NCI-H1105 treated with DMSO at 0.1 percent for 48 hours (cell line): ENCODE measurements around the gene NFATC1.

Experiments used
- DNase-seq: peaks from one replicate; lab custom pipeline; 2025; lab: John Stamatoyannopoulos, UW

Gene NFATC1

DNA sequence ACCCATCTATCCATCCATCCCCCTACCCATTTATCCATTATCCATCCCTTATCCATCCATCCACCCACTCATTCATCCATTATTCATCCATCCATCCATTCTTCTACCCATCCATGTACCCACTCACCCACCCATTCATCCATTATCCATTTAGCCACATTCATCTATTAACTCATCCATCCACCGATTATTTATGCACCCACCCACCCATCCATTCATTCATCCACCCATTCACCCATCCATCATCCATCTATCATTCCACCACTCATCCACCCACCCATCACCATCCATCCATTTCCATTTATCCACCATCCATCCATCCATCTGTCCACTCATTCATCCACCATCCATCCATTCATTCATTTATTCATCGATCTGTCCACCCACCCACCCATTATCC, 146.5 kb downstream of the NFATC1 start:
- no peak for DNase-seq

DNA sequence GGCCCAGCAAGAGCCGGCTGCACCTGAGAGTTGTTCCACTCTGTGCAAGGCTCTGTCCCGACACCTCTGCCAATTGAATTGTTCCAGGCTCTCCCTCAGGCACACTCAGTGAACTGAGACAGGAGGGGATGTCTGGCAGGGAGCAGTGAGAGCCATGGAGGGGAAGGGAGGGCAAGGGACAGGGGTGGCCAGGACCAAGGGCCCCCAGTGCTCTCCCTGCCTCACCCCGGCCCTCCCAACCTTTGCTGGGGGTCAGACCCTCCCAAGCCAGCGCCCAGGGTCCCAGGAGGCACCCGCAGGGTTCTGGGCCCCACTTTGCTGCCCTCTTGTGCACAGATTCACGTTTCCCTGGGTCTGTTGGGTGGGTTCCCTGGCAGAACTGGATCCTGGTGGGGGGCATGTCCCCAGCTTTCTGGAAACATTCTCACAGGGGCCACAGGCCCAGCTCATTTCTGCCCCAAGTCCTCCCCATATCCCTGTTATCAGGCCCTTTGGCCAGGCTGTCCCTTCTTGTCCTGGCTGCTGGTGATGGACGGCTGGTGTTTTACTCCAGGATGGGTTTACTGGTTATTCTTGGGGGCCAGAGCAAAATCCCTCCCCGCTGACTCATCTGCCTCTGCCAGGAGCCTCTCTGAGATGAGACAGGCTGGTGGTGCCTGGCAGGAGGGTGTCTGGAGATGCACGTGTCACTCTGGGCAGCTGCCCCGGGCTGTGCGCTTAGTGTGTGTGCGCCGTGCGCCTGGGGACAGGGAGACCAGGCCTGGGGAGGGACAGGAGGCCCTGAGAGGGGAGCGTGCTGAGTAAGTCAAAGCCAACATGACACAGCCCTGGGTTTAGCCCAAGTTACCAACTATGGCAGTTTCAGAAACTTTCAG, 147.4 kb downstream of the NFATC1 start:
- no peak for DNase-seq

DNA sequence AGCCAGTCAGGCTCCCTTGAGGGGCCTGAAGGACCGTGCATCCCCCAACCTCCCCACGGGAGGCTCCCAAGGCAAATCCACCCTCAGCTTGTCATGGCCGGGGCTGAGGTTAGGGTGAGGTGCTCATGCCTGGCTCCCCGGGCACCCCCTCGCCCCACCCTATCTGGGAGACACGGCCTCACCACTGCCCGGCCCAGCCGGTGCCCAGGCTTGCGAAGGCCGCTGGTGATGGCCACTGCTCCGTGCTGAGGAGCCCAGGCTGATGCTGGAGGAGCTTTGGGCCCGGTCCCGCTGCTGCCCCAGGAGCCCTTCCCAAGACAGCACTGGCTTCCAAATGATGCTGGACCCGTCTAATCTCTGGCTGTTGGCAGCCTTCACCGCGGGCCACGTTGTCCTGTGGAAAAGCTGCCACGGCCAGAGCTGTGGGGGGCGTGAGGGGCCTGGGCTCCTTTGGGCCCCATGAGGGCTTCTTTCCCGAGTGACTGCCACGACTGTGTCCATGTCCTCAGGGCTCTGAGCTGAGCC, 148.2 kb downstream of the NFATC1 start:
- DNase-seq: no peak

DNA sequence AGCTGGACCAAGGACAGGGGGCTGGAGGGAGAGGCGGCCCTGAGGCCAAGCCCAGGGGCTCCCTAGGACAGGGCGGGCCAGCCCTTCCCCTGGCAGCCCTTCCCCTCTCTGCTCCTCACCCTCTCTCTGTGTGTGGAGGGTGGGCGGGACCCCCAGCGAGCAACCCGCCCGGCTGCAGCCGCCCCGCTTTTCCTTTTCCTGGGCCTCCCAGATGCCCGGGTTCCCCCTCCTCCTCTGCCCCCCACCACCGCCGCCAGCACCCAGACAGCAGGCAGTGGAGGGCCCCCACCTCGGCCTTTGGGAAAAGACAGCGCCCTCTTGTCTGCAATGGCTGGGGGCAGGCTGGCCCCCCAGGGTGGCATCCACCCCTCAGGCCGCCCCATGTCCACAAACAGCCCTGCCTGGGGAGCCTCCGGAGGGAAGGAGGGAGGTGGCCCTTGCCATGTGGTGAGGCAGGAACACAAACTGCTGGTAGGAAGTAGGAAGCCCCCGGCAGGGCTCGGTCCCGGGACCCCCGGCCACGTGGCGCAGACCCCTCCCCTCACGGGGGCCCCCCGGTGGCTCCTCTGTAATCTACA, 148.7 kb downstream of the NFATC1 start:
- DNase-seq: no peak

DNA sequence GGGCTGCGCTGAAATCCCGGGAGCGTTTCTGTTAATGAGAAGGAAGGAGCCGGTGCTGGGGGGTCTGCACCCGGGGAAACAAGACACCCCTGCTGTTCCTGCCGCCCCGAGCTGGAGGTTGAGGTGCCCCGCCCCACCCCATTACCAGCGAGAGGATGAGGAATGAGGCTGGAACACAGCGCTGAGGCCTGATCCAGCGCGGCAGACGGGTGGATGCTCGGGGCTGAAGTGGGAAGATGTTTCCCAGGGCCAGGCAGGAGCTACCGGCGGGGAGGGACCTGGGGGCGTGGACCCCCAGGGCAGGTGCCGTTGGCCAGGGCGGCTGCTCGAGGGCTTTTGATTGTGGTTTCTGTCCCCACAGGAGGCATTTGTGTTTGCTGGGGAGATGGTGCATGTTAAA, 149.5 kb downstream of the NFATC1 start:
- no peak for DNase-seq

DNA sequence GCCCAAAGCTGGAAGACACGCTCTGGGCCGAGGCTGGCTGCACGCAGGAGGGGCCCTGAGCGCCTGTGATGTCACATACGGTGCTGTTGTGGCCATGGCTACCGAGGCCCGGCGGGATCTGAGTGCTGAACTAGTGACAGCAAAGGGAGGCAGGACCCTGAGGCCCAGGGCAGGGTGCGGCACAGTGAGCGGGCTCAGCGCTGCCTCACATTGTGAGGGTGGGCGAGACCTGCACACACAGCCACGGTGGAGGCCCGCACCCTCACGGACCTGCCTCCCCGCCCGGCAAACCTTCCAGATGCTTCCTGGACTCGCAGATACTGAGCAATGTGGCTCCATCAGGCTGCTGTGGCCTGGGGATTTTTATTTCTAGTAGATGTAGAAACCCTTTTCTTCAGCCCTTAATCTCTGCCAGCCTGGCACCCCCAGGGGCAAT, 150.0 kb downstream of the NFATC1 start:
- no peak for DNase-seq

DNA sequence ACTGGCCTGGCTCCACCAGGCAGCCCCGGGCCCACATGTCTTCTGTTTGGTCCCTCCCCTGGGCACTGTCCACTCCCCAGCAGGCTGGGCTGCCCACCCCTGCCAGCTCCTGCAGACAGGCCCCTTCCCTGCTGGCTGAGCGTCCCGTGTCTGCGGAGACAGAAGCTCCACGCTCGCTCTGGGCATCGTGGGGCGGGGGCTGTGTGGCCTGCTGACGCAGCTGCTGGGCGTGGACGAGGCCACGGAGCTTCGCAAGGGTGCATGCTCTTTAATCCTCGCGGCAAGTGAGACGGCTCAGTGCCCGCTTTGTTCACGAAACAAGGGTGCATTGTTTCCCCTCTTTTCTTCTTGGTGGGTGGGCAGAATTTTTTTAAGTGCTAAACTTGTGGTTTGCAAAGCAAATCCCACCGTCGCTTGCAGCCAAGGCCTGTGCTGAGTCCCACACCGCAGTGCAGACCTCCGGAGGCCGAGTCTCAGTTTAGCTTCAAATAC, 151.1 kb downstream of the NFATC1 start:
- no peak for DNase-seq

DNA sequence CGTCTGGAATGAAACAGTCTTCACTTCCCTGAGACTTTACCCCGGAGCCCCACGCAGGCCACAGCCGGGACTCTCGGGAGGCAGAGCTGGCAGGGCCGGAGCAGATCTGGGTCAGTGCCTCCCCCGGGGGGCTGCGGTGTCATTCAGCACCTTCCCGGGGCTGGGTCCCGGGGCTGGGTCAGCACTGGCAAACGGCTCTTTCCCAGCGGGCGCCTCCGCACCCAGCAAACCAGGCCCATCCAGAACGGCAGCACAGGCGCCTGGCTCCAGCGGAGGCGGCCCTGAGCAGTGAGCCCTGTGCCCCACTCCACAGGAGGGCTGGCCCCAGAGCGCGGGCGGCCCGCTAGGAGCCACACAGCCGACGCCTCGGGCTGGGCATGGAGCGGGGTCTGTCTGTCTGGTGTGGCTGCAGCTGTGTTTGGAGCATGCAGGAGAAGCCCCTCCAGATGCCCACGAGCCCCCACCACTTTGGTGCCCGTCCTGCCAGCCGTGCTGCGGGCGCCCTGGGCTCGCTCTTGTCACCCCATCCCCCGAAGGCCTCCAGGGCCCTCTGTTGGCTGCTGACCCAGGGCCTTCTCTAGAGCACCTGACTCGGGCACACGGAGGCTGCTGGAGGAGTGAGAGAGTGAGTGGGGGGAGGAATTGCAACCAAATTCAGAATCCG, 151.8 kb downstream of the NFATC1 start:
- DNase-seq: no peak

DNA sequence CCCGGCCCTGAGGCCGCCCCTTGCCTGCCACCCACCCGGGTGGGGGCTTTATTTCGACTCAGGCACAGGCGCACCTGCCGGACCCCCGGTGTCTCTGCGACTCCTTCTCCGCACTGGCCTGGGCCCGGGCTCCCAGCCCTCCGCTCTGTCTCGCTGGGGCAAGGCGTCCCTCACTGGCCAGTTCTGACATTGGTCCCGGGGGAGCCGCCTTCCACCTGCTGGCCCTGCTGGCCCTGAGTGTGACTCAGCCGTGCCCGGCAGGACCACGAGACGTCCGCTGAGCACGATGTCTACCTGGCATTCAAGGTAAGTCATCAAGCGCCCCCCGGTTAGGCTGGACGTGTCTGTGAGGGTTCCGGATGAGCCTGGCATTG, 152.3 kb downstream of the NFATC1 start:
- DNase-seq: no peak

DNA sequence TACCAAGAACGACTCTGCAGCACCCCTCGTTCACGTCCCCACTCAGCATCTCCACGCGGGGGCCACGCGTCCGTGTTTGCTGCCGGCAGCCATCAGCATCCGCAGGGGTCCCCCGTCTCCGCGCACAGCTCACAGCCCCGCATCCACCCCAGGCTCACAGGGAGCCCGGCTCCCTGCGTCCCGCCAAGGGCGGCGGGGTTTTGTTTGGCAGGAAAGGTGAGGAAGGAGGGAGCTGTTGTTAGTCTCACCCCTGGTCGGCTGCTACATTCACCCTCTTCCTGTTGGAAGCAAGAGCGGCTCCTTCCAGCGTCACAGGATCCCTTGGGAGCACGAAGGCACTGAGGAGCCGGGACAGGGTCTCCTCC, 152.9 kb downstream of the NFATC1 start:
- DNase-seq: no peak

DNA sequence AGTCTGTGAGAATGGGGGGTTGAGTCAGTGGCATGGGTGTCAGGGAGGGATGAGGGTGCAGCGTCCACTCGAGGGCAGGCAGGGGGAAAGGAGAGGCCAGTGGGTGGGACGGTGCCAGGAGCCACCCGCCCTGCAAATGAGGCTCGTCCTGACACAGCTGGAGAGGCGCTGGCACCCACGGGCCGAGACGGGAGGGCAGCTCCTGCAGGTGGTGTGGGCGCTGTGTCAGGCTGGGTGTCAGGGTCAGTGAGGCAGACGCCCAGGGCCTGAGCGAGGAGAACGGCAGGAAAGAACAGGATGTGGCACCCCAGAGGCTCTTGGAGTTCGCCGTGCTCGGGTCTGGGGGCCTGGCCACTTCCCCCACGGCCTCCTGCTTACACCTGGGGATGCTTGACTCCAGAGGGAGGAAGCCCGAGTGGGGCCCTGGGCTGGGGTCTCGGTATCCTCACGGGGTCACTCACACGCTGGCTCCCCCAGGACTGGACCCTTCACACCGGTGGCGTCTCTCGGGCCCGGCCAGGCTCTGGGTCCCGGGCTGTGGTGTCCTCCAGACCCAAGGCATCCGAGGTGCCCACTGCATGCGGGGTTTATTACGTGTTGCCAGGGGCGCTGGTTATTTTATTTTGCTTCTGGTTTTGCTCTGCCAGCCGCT, 153.4 kb downstream of the NFATC1 start:
- no peak for DNase-seq

DNA sequence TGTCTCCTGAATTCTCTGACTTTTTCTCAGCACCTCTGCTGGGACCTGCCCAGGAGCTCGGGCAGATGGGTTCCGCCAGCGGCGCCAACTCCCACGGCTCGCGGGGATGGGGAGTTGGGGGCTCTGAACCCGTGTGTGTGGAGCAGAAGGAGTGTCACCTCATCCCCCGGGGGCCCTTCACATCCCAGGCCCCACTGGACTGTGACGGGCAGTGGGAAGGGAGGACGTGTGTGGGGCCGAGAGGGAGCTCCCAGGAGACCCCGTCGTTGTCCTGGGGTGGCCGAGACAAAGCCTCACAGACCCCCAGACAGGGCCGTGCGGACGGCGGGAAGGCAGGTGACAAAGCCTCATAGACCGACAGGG, 153.9 kb downstream of the NFATC1 start:
- no peak for DNase-seq

DNA sequence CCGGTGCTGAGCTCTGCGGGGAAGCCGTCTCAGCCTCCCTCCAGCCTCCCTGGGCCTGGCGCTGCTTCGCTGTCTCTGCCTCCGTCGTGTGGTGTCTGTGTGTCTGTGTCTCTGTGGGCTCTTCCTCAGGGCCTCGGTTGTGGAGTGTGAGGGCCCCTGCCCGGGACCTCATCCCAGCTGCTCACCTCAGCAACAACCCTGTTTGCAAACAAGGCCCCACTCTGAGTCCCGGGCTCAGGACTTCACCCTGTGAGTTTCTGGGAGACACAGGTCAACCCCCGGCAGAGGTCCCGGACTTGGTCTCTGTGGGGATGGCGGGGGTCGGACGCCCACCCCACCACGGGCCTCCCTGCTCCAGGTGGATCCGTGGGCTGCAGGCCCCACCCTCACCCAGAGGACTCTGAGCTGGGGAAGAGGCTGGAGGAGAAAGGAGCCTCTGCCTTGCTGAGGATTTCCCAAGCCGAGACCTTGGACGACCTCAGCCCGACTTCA, 156.5 kb downstream of the NFATC1 start:
- no peak for DNase-seq

DNA sequence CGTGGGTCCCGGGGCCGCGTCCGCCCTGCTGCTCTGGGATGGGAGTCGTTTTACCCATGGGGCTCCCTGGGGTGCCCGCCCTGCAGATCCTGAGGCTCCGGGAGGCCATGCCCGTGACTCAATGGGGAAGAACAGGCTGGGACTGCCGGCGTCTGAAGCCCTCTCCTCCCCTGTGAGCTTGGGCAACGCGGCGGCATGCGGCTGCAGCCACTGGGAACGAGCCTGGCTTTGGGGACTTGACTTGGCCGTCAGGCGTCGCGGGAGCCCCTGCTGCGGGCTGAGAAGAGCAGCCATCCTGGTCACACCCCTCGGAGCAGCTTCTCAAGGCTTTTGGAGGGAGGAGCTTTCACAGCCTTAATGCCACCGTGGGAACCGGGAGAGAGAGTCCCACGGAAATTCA, 157.0 kb downstream of the NFATC1 start:
- DNase-seq: no peak

DNA sequence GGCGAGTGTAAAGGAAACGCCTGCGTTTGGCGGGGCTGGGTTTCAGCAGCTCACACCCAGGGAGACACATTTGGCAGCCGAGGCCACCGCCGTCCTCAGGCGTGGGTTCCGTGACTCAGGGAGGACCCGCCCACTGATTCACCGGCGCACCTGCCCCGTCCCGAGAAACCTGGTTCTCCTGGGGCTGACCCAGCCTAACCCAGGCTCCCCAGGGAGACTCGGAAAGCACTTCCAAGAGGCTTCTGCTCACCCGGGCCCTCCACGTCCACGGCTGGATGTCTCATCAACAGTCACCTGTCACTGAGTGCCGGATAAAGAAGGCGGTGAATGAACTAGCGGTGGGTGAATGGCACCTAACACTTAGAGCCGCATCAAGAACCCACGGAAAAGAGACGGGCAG, 157.4 kb downstream of the NFATC1 start:
- no peak for DNase-seq

DNA sequence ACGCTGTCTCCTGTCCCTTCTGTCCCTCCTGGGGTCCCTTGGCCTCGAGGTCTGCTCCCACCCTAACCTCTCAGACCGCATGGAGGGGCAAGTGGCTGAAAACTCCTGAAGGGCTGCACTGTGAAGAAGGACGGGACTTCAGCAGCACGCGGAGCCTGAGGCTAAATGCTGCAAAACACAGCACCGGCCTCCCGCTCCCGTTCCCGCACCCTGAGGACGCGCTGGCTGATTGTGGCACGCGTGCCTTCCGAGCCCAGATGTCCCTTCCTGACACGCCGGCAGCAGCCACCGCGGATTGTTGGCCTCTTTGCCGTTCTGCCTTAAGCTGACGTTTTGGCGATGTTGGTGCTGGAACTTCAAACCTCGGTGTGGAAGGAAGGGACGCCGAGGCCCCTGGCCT, 158.0 kb downstream of the NFATC1 start:
- no peak for DNase-seq

DNA sequence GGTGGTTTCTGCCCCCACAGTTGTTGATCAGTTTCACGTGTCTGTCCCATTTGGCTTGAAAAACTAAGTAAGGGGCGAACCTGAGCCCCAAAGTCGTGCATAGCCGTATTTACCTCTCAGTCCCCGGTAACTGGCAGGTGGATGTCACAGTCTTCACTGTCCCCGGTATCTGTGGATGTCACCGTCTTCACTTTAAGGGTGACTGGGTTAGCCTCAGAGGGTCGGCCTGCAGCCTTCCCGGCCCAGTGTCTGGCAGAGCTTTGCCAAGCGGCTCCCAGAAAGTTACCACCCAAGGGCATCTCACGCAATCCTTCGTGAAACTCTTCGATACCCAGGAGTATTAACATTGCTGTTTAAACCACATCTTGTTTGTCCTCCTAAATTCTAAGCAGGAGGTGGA, 158.6 kb downstream of the NFATC1 start:
- no peak for DNase-seq

DNA sequence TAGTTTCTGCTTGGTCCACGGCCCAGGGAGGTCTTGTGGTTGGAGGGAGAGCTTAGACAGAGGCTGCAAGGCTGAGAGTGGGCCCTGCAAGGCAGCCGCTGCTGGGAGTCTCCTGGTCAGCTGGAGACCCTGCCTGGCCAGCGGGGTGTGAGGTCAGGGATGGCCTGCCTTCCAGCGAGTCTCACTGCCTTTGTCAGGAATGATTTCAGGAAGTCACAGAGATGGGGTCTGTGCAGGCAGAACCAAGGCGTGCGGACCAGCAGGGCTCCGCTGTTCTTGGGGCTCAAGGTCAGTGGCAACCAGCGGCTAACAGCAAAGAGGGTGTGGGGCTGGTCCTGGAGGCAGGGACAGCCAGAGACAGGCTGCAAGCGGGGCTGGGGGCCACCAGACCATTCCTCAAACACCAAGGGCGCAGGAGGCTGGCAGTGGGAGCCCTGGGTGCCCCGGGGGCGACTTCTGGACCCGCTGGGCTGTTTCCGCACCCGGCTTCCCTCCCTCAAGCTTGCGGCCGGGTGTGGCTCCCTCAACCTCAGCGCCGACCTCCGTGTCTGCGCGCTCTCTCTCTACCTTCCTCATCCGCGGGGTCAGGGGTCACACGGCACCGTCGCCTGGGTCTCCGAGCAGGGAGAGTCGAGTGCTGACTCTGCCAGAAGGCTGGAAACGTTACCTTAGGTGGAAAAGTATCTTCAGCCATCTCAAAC, 159.4 kb downstream of the NFATC1 start:
- no peak for DNase-seq

DNA sequence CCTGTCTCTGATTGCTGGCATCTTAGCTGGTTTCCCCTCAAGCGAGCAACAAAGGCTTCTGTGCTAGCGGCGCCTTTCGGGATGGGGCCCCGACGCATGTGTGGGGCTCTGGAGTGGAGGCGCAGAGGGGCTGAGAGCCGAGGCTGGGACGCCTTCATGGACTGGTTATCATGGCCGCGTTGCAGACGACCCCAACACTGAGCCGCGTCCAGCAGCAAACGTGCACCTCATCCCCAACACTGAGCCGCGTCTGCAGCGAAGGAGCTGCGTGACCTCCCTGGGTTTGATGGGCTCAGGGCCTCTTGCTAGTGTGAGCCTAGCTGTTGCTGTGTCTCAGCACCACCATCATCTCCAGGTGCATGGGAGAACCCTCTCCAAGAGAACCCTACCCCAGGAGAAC, 160.2 kb downstream of the NFATC1 start:
- no peak for DNase-seq

DNA sequence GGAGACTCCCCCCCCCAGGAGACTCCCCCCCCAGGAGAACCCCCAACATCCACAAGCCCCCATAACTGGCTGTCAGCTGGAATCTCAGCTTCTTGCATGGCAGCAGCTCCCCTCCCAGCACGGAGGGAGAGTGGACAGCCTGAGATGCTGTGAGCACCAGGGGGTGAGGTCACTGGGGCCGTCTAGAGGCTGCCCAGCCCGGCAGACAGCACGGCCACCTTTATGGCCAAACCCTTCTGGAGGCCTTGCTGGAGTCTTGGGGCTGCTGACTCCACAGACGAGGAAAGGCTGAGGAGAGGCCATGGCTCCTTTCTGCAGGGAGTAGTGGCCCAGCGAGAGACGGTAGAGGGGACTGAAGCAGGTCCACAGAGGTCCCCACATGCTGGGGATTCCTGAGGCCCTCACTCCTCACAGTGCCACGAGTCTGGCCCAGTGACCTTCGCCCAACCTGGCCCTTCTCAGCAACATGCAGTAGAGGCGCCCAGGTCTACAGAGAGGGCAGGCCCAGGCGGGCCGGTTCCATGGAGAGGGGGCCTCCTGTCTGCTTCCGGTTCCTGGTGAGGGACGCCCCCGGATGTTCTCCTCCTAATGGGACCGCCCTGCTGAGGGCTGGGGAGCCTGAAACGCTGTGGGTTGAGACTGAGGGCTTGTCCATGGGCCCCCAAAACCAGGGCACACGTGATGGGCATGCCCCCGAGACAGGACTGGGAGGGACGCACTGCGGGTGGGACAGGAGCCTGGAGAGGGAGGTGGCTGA, 161.3 kb downstream of the NFATC1 start:
- DNase-seq: no peak
